Esophagus squamous epithelium (tissue), 4 donors: ENCODE results near the gene ZNF648.

ENCODE experiments used
- POLR2A ChIP-seq, 4 donors: fragments of 450-650 bp; IDR thresholded peaks; one replicate each; pipeline ENCODE4 v1.6.1; 2017; ENCODE audit warnings: antibody characterized with exemption in 4 of 4, mild to moderate bottlenecking in 4 of 4, moderate library complexity in 3 of 4
- TF ChIP-seq, protein P1 (sequence below), 6 experiments: fragments of 450-650 bp in 4 of 6; fragments of 200-600 bp in 2 of 6; sonication (generic) in 2 of 6; IDR thresholded peaks; one replicate each; pipeline ENCODE4 v1.5.1; 2016 to 2019; ENCODE audit warnings: antibody characterized with exemption in 6 of 6, mild to moderate bottlenecking in 4 of 6, moderate library complexity in 4 of 6

- TF ChIP-seq, protein P1, sequence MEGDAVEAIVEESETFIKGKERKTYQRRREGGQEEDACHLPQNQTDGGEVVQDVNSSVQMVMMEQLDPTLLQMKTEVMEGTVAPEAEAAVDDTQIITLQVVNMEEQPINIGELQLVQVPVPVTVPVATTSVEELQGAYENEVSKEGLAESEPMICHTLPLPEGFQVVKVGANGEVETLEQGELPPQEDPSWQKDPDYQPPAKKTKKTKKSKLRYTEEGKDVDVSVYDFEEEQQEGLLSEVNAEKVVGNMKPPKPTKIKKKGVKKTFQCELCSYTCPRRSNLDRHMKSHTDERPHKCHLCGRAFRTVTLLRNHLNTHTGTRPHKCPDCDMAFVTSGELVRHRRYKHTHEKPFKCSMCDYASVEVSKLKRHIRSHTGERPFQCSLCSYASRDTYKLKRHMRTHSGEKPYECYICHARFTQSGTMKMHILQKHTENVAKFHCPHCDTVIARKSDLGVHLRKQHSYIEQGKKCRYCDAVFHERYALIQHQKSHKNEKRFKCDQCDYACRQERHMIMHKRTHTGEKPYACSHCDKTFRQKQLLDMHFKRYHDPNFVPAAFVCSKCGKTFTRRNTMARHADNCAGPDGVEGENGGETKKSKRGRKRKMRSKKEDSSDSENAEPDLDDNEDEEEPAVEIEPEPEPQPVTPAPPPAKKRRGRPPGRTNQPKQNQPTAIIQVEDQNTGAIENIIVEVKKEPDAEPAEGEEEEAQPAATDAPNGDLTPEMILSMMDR (IDR thresholded peaks at IDR 0.05), result peak; percentile 45 to 63 (median 54)
- TF ChIP-seq POLR2A (IDR thresholded peaks at IDR 0.05), result peak in 3 of 4 donors; percentile 15 to 74 (median 67)
These were observed 31.9 kb downstream of the ZNF648 start for GRCh38 chr1:182029379-182030331.
